PFSK-1 (cell line): ENCODE results near the gene MAST3.

Experiments
- POLR2AphosphoS5 ChIP-seq: IDR thresholded peaks from 2 replicates; pipeline ENCODE4 v1.6.1; 2012; ENCODE audit warnings: low read depth, mild to moderate bottlenecking, control low read depth, low read length, moderate library complexity
- REST ChIP-seq, 2 experiments: IDR thresholded peaks; 2 replicates each; pipeline versions ENCODE4 v1.6.1 to v1.8.0; 2011 to 2012; ENCODE audit warnings: low read depth in 2 of 2, low read length in 2 of 2, control low read depth in 1 of 2, inconsistent platforms in 1 of 2, mild to moderate bottlenecking in 1 of 2, moderate library complexity in 1 of 2; ENCODE audit not compliant: insufficient read depth in 1 of 2
- TAF1 ChIP-seq: IDR thresholded peaks from 2 replicates; pipeline ENCODE4 v1.6.1; 2012; ENCODE audit warnings: low read length, control low read depth, borderline replicate concordance; ENCODE audit not compliant: insufficient read depth

GRCh38 chr19:18140473-18140872 lies 42.9 kb downstream of the MAST3 start:
- TF ChIP-seq REST (IDR thresholded peaks at IDR 0.05; ENCODE audit: insufficient read depth in 1 of 2, low read depth in 2 of 2, low read length in 2 of 2) (no peak), POLR2AphosphoS5 (no peak), TAF1 (no peak)
